GM23248 (cell line): ENCODE results near the gene RNASEL.

Source experiments
- EZH2 ChIP-seq: fragments of 200-600 bp; sonication (generic); IDR thresholded peaks from 2 replicates; pipeline ENCODE4 v1.6.1; 2018; ENCODE audit warnings: antibody characterized with exemption, mild to moderate bottlenecking; ENCODE audit not compliant: insufficient read depth, poor library complexity, severe bottlenecking
- EZH2phosphoT487 ChIP-seq: fragments of 200-600 bp; sonication (generic); IDR thresholded peaks from 2 replicates; pipeline ENCODE4 v1.6.1; 2018; ENCODE audit warnings: antibody characterized with exemption, moderate library complexity, mild to moderate bottlenecking, low read depth; ENCODE audit not compliant: insufficient read depth

GRCh38 chr1:182568647-182569284 is 20.3 kb downstream of the RNASEL start:
- TF ChIP-seq EZH2phosphoT487: no peak
- no peak for TF ChIP-seq EZH2
